Vagina (tissue), 2 donors: Measurements from ENCODE around the gene PHACTR3.

Experiments
- POLR2A ChIP-seq, 2 donors: fragments of 450-650 bp; IDR thresholded peaks; one replicate each; pipeline ENCODE4 v1.6.1; 2017; ENCODE audit warnings: antibody characterized with exemption in 2 of 2, mild to moderate bottlenecking in 2 of 2, moderate library complexity in 2 of 2
- TF ChIP-seq, protein P1 (sequence below), 3 experiments: fragments of 450-650 bp in 2 of 3; fragments of 200-600 bp in 1 of 3; sonication (generic) in 1 of 3; IDR thresholded peaks; one replicate each; pipeline ENCODE4 v1.5.1; 2017 to 2019; ENCODE audit warnings: antibody characterized with exemption in 3 of 3, mild to moderate bottlenecking in 2 of 3, moderate library complexity in 2 of 3

DNA sequence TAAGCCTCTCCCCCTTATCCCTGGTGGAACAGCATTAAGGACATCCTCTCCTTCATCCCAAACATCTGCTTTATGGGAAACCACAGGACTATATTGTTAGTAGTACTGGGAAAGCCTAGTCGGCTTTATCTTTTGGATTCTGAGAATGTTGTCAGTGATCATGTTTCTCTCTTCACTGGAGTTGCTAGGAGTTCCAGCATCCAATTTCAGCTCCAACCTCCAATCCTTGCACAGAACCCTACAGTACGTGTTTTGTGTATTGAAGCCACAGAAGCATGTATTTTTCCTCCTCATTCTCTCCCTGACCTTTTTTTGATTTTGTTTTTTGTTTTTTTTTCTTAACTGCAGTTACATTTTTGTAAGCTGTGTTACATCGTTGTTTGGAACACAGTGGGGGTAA is 84.0 kb downstream of the PHACTR3 start:
- TF ChIP-seq, protein P1, sequence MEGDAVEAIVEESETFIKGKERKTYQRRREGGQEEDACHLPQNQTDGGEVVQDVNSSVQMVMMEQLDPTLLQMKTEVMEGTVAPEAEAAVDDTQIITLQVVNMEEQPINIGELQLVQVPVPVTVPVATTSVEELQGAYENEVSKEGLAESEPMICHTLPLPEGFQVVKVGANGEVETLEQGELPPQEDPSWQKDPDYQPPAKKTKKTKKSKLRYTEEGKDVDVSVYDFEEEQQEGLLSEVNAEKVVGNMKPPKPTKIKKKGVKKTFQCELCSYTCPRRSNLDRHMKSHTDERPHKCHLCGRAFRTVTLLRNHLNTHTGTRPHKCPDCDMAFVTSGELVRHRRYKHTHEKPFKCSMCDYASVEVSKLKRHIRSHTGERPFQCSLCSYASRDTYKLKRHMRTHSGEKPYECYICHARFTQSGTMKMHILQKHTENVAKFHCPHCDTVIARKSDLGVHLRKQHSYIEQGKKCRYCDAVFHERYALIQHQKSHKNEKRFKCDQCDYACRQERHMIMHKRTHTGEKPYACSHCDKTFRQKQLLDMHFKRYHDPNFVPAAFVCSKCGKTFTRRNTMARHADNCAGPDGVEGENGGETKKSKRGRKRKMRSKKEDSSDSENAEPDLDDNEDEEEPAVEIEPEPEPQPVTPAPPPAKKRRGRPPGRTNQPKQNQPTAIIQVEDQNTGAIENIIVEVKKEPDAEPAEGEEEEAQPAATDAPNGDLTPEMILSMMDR (IDR thresholded peaks at IDR 0.05), result no peak
- TF ChIP-seq POLR2A (IDR thresholded peaks at IDR 0.05), result no peak
